OCI-LY3 (cell line): ENCODE results near the gene KIAA0930.

Experiments
- EZH2phosphoT487 ChIP-seq: fragments of 200-600 bp; shearing (Covaris generic); IDR thresholded peaks from 2 replicates; pipeline ENCODE4 v1.6.1; 2018; ENCODE audit warnings: antibody characterized with exemption, mixed run types, low read depth
- TF ChIP-seq, protein P1 (sequence below): fragments of 200-600, 300-600 bp; sonication (generic); IDR thresholded peaks from 2 replicates; pipeline ENCODE4 v1.5.1; 2014; ENCODE audit warnings: antibody characterized with exemption, low read length, low read depth

DNA sequence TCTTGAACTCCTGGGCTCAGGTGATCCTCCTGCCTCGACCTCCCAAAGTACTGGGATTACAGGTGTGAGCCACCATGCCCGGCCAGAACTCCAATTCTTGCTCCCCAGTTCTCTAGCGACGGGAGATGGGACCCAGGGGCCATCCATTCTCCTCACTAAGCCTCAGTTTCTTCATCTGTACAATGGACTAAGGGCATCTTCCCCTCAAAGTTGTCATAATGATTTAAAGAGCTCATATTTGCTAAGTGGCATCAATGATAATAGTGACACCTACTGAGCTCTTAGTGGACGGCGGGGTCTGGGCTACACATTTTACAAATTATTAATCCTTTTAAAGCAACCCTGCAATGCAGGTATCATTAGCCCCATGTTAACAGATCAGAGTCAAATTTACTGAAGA is 34.5 kb downstream of the KIAA0930 start:
- TF ChIP-seq, protein P1, sequence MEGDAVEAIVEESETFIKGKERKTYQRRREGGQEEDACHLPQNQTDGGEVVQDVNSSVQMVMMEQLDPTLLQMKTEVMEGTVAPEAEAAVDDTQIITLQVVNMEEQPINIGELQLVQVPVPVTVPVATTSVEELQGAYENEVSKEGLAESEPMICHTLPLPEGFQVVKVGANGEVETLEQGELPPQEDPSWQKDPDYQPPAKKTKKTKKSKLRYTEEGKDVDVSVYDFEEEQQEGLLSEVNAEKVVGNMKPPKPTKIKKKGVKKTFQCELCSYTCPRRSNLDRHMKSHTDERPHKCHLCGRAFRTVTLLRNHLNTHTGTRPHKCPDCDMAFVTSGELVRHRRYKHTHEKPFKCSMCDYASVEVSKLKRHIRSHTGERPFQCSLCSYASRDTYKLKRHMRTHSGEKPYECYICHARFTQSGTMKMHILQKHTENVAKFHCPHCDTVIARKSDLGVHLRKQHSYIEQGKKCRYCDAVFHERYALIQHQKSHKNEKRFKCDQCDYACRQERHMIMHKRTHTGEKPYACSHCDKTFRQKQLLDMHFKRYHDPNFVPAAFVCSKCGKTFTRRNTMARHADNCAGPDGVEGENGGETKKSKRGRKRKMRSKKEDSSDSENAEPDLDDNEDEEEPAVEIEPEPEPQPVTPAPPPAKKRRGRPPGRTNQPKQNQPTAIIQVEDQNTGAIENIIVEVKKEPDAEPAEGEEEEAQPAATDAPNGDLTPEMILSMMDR: no peak
- TF ChIP-seq EZH2phosphoT487: no peak
